Dedifferentiated amniotic fluid mesenchymal stem cell (primary cell): ENCODE data around the gene EXT2.

Source experiments
- DNase-seq: peaks from one replicate; pipeline ENCODE4 v3.0.0-alpha.2; 2016; ENCODE audit errors: extremely low spot score

EXT2 gene

GRCh38 chr11:44085330-44085729 lies 10.1 kb upstream of the EXT2 start:
- DNase-seq = no peak

- no peak for DNase-seq
These were observed 7.1 kb upstream of the EXT2 start for GRCh38 chr11:44088377-44088776.

- no peak for DNase-seq
These were observed 6.6 kb upstream of the EXT2 start for GRCh38 chr11:44088871-44089270.

GRCh38 chr11:44090539-44090938 lies 4.9 kb upstream of the EXT2 start:
- DNase-seq = no peak

GRCh38 chr11:44094260-44094868 lies 1.1 kb upstream of the EXT2 start:
- peak; percentile 87 for DNase-seq

- DNase-seq = no peak
These were observed 1.1 kb downstream of the EXT2 start for GRCh38 chr11:44096360-44097185.

GRCh38 chr11:44097821-44098220 lies 2.3 kb downstream of the EXT2 start:
- no peak for DNase-seq

GRCh38 chr11:44101098-44101497 lies 5.6 kb downstream of the EXT2 start:
- no peak for DNase-seq

GRCh38 chr11:44104481-44105294 lies 9.2 kb downstream of the EXT2 start:
- DNase-seq = no peak

GRCh38 chr11:44108260-44108659 lies 12.8 kb downstream of the EXT2 start:
- no peak for DNase-seq

GRCh38 chr11:44110231-44110679 lies 14.8 kb downstream of the EXT2 start:
- no peak for DNase-seq

GRCh38 chr11:44112091-44112821 lies 16.8 kb downstream of the EXT2 start:
- DNase-seq = no peak

GRCh38 chr11:44113018-44113417 lies 17.5 kb downstream of the EXT2 start:
- DNase-seq = no peak

- no peak for DNase-seq
These were observed 18.1 kb downstream of the EXT2 start for GRCh38 chr11:44113572-44113971.

GRCh38 chr11:44116234-44116830 lies 20.9 kb downstream of the EXT2 start:
- no peak for DNase-seq

- DNase-seq = no peak
These were observed 24.7 kb downstream of the EXT2 start for GRCh38 chr11:44120169-44120568.

GRCh38 chr11:44125598-44125997 lies 30.1 kb downstream of the EXT2 start:
- DNase-seq = no peak

GRCh38 chr11:44126304-44126703 lies 30.8 kb downstream of the EXT2 start:
- no peak for DNase-seq

- no peak for DNase-seq
These were observed 31.7 kb downstream of the EXT2 start for GRCh38 chr11:44127130-44127529.

- DNase-seq = no peak
These were observed 33.3 kb downstream of the EXT2 start for GRCh38 chr11:44128729-44129128.

GRCh38 chr11:44130751-44131150 lies 35.3 kb downstream of the EXT2 start:
- DNase-seq = no peak
